Measurements from ENCODE around the gene GFRA1.

- no peak for TF ChIP-seq CTCF (IDR thresholded peaks at IDR 0.05)
- no peak for TF ChIP-seq EZH2 (IDR thresholded peaks at IDR 0.05; ENCODE audit: borderline replicate concordance, insufficient read depth, low read depth, low read length, poor library complexity, severe bottlenecking)
Measured at GRCh38 chr10:116103668-116104067, 169.3 kb downstream of the GFRA1 start.

All from B cell (primary cell).